H1 (cell line): ENCODE data around the gene RS1. TPM values are rescaled to one million over a fixed set of nuclear protein-coding genes. Genes with fewer than 3 reads are reported as not detected.

Source experiments
- CTCF ChIA-PET: fragments of 300-600 bp; sonication (Branson Sonifier 250); formaldehyde crosslinking; loops from one replicate; lab custom pipeline; 2021; ENCODE audit not compliant: partially characterized antibody; lab: Charles Lee
- POLR2A ChIA-PET: fragments of 300-600 bp; sonication (Branson Sonifier 250); formaldehyde crosslinking; loops from one replicate; lab custom pipeline; 2021; ENCODE audit warnings: inconsistent platforms; ENCODE audit not compliant: partially characterized antibody; lab: Charles Lee
- DNase-seq, 2 experiments: peaks; one replicate each; pipeline versions ENCODE4 v3.0.0 to v3.0.0-alpha.2; 2010 to 2022; ENCODE audit warnings: low spot score in 2 of 2, low read depth in 1 of 2, mixed read lengths in 1 of 2
- FAIRE-seq: peaks from 2 replicates; lab custom pipeline; 2011; peaks lifted over from hg19 to GRCh38; lab: Jason Lieb, UNC
- H2AFZ ChIP-seq: 2 replicates; pipeline ENCODE4 v1.8.1; 2012; ENCODE audit warnings: low read length, inconsistent platforms
- H2AK5ac ChIP-seq: 2 replicates; pipeline ENCODE4 v1.6.1; 2013; ENCODE audit warnings: low read depth, low read length
- H2BK120ac ChIP-seq: replicated peaks from 2 replicates; pipeline ENCODE3; 2013; ENCODE audit warnings: low read depth, low read length, inconsistent platforms
- H2BK12ac ChIP-seq: 2 replicates; pipeline ENCODE4 v1.6.1; 2013; ENCODE audit warnings: low read depth, low read length
- H2BK15ac ChIP-seq: 2 replicates; pipeline ENCODE4 v1.6.1; 2013; ENCODE audit warnings: low read length
- H2BK20ac ChIP-seq: 2 replicates; pipeline ENCODE4 v1.6.1; 2013; ENCODE audit warnings: low read length
- H2BK5ac ChIP-seq: 2 replicates; pipeline ENCODE4 v1.6.1; 2013; ENCODE audit warnings: low read depth, low read length
- H3K14ac ChIP-seq: 2 replicates; pipeline ENCODE4 v1.6.1; 2013; ENCODE audit warnings: inconsistent platforms; ENCODE audit not compliant: insufficient read length
- H3K18ac ChIP-seq: 2 replicates; pipeline ENCODE4 v1.6.1; 2013; ENCODE audit warnings: low read length; ENCODE audit errors: extremely low read depth
- H3K23ac ChIP-seq: 2 replicates; pipeline ENCODE4 v1.6.1; 2013; ENCODE audit warnings: inconsistent platforms; ENCODE audit not compliant: insufficient read length
- H3K23me2 ChIP-seq: 2 replicates; pipeline ENCODE4 v1.6.1; 2013; ENCODE audit warnings: low read depth, low read length
- H3K27ac ChIP-seq: 2 replicates; pipeline ENCODE4 v1.6.1; 2011; ENCODE audit warnings: low read depth, low read length, inconsistent platforms
- H3K27me3 ChIP-seq, 4 experiments: replicated peaks in 1 of 4; 1 replicate in 1 of 4; 2 replicates in 3 of 4; pipeline versions ENCODE4 v1.6.1 to v1.8.1; 2011 to 2013; ENCODE audit warnings: low read length in 3 of 4, mild to moderate bottlenecking in 3 of 4, inconsistent platforms in 2 of 4, mixed read lengths in 2 of 4, moderate library complexity in 1 of 4; ENCODE audit not compliant: control insufficient read depth in 3 of 4, insufficient read depth in 3 of 4; ENCODE audit errors: extremely low read depth in 1 of 4
- H3K36me3 ChIP-seq, 4 experiments: 2 replicates each; pipeline versions ENCODE4 v1.6.1 to v1.8.1; 2011 to 2013; ENCODE audit warnings: mild to moderate bottlenecking in 4 of 4, low read length in 3 of 4, moderate library complexity in 2 of 4, control low read depth in 1 of 4, inconsistent platforms in 1 of 4; ENCODE audit not compliant: insufficient read depth in 4 of 4, control insufficient read depth in 2 of 4
- H3K4ac ChIP-seq: replicated peaks from 2 replicates; pipeline ENCODE3; 2013; ENCODE audit warnings: low read length, low read depth, mixed read lengths, inconsistent platforms; ENCODE audit not compliant: insufficient read length
- H3K4me1 ChIP-seq, 4 experiments: replicated peaks in 1 of 4; 1 replicate in 1 of 4; 2 replicates in 3 of 4; pipeline versions ENCODE4 v1.6.1 to v1.8.1; 2011 to 2013; ENCODE audit warnings: low read length in 3 of 4, inconsistent platforms in 2 of 4, mixed read lengths in 1 of 4; ENCODE audit not compliant: insufficient read depth in 4 of 4, control insufficient read depth in 3 of 4
- H3K4me2 ChIP-seq, 2 experiments: 2 replicates each; pipeline versions ENCODE4 v1.6.1 to v1.8.1; 2011 to 2013; ENCODE audit warnings: low read depth in 2 of 2, low read length in 2 of 2, control low read depth in 1 of 2, inconsistent platforms in 1 of 2, mild to moderate bottlenecking in 1 of 2; ENCODE audit not compliant: insufficient read depth in 1 of 2
- H3K4me3 ChIP-seq, 4 experiments: fragments of 200-600, 300-600 bp in 1 of 4; sonication (generic), shearing (Covaris generic), sonication (Bioruptor Twin) in 1 of 4; 2 replicates each; pipeline versions ENCODE4 v1.5.1 to v1.8.1; 2011 to 2016; ENCODE audit warnings: low read length in 4 of 4, low read depth in 3 of 4, control low read depth in 2 of 4, inconsistent platforms in 2 of 4, mild to moderate bottlenecking in 2 of 4, mixed read lengths in 1 of 4, moderate library complexity in 1 of 4; ENCODE audit not compliant: insufficient read depth in 2 of 4; ENCODE audit errors: extremely low read depth in 1 of 4
- H3K56ac ChIP-seq: replicated peaks from 2 replicates; pipeline ENCODE3; 2013; ENCODE audit warnings: low read depth, mild to moderate bottlenecking, mixed read lengths, low read length, inconsistent platforms; ENCODE audit not compliant: insufficient read length
- H3K79me1 ChIP-seq: 2 replicates; pipeline ENCODE4 v1.6.1; 2013; ENCODE audit warnings: low read depth, low read length, control low read depth
- H3K79me2 ChIP-seq, 2 experiments: 2 replicates each; pipeline versions ENCODE4 v1.6.1 to v1.8.1; 2012 to 2013; ENCODE audit warnings: low read length in 2 of 2, mild to moderate bottlenecking in 2 of 2, inconsistent platforms in 1 of 2; ENCODE audit not compliant: insufficient read depth in 2 of 2, control insufficient read depth in 1 of 2
- H3K9ac ChIP-seq, 4 experiments: replicated peaks in 1 of 4; 1 replicate in 1 of 4; 2 replicates in 3 of 4; pipeline versions ENCODE4 v1.6.1 to v1.8.1; 2011 to 2013; ENCODE audit warnings: low read depth in 3 of 4, low read length in 3 of 4, control low read depth in 2 of 4, mild to moderate bottlenecking in 2 of 4, moderate library complexity in 2 of 4, inconsistent platforms in 1 of 4; ENCODE audit errors: extremely low read depth in 1 of 4
- H3K9me3 ChIP-seq, 2 experiments: 2 replicates each; pipeline versions ENCODE4 v1.6.1 to v1.8.1; 2012 to 2013; ENCODE audit warnings: mild to moderate bottlenecking in 2 of 2, moderate library complexity in 2 of 2, control low read depth in 1 of 2, inconsistent platforms in 1 of 2, low read depth in 1 of 2, low read length in 1 of 2, mixed read lengths in 1 of 2; ENCODE audit not compliant: insufficient read depth in 2 of 2
- H4K20me1 ChIP-seq, 2 experiments: replicated peaks in 1 of 2; 2 replicates each; pipeline versions ENCODE3 to v1.8.1; 2011 to 2013; ENCODE audit warnings: inconsistent platforms in 2 of 2, low read length in 2 of 2, mild to moderate bottlenecking in 1 of 2; ENCODE audit not compliant: insufficient read depth in 2 of 2, control insufficient read depth in 1 of 2
- H4K5ac ChIP-seq: 2 replicates; pipeline ENCODE4 v1.6.1; 2013; ENCODE audit warnings: low read length, low read depth, mixed read lengths, inconsistent platforms; ENCODE audit not compliant: insufficient read length
- H4K8ac ChIP-seq: 2 replicates; pipeline ENCODE4 v1.8.0; 2013; ENCODE audit warnings: mild to moderate bottlenecking, moderate library complexity, low read length, inconsistent platforms; ENCODE audit not compliant: insufficient read depth; ENCODE audit errors: extremely low read depth
- H4K91ac ChIP-seq: replicated peaks from 2 replicates; pipeline ENCODE3; 2013; ENCODE audit warnings: low read length, mixed read lengths, inconsistent platforms; ENCODE audit not compliant: insufficient read length
- ATF3 ChIP-seq: IDR thresholded peaks from 2 replicates; pipeline ENCODE4 v1.6.1; 2011; ENCODE audit warnings: low read depth, mild to moderate bottlenecking, low read length; ENCODE audit not compliant: insufficient read depth
- GABPA ChIP-seq: IDR thresholded peaks from 2 replicates; pipeline ENCODE4 v1.6.1; 2011; ENCODE audit warnings: mild to moderate bottlenecking, low read length, moderate library complexity, borderline replicate concordance; ENCODE audit not compliant: insufficient read depth
- MAFK ChIP-seq: IDR thresholded peaks from 2 replicates; pipeline ENCODE4 v1.6.1; 2012; ENCODE audit warnings: low read depth, mild to moderate bottlenecking, improper control_type of control experiment, low read length
- POLR2A ChIP-seq, 2 experiments: IDR thresholded peaks; 1 replicate in 1 of 2; 2 replicates in 1 of 2; pipeline ENCODE4 v1.6.1; 2011; ENCODE audit warnings: low read depth in 2 of 2, low read length in 2 of 2, mild to moderate bottlenecking in 2 of 2; ENCODE audit errors: control extremely low read depth in 1 of 2
- RAD21 ChIP-seq, 2 experiments: IDR thresholded peaks in 1 of 2; conservative IDR thresholded peaks in 1 of 2; 2 replicates each; pipeline ENCODE4 v1.6.1; 2011; ENCODE audit warnings: low read depth in 2 of 2, low read length in 2 of 2, improper control_type of control experiment in 1 of 2, inconsistent platforms in 1 of 2, mild to moderate bottlenecking in 1 of 2, moderate library complexity in 1 of 2
- SP2 ChIP-seq: IDR thresholded peaks from 2 replicates; pipeline ENCODE4 v1.6.1; 2012; ENCODE audit warnings: mild to moderate bottlenecking, low read length, inconsistent platforms
- SUZ12 ChIP-seq: fragments of 200-600 bp; sonication (generic); IDR thresholded peaks from 2 replicates; pipeline ENCODE4 v1.6.1; 2012; ENCODE audit warnings: mild to moderate bottlenecking, inconsistent platforms, low read length, moderate library complexity, mixed read lengths
- YY1 ChIP-seq: IDR thresholded peaks from 2 replicates; pipeline ENCODE4 v1.6.1; 2011; ENCODE audit warnings: low read depth, mild to moderate bottlenecking, low read length
- WGBS, 2 experiments: shearing (Covaris generic) in 1 of 2; methylation state at CpG; one replicate each; pipeline versions ENCODE4 v1.1.6 to v1.1.7; 2013 to 2015; ENCODE audit warnings: low lambda C conversion rate in 2 of 2, mixed read lengths in 2 of 2, inconsistent platforms in 1 of 2, low coverage in 1 of 2, missing lambda C conversion rate in 1 of 2; ENCODE audit not compliant: insufficient replicate concordance in 2 of 2, insufficient coverage in 1 of 2, insufficient read length in 1 of 2; ENCODE audit errors: extremely low coverage in 1 of 2, missing lambda C conversion rate in 1 of 2; 5-methylcytosine and 5-hydroxymethylcytosine counted together
- polyA plus RNA-seq, 7 experiments: library from polyadenylated mRNA; depleted of rRNA in 3 of 7; stranded (reverse) in 5 of 7; unstranded in 2 of 7; fragments of >200 nt in 5 of 7; fragments of 200-250 nt in 2 of 7; gene quantifications; 1 replicate in 5 of 7; 2 replicates in 1 of 7; 4 replicates in 1 of 7; pipeline versions ENCODE4 v1.2.1 to v1.2.3, GENCODE V29; 2011 to 2013; ENCODE audit warnings: missing spikeins in 2 of 7, mixed read lengths in 2 of 7
- total RNA-seq: library from RNA; stranded (reverse); fragmentation: NEBNext Ultra II Directional; extraction: Animal tissue kit (Norgen Biotek cat#: 25700); gene quantifications from 2 replicates; pipeline ENCODE4 v1.2.1, GENCODE V29; 2021
- TF ChIP-seq, protein P1 (sequence below), 3 experiments: IDR thresholded peaks; 1 replicate in 2 of 3; 2 replicates in 1 of 3; pipeline versions ENCODE4 v1.5.1 to v1.6.1; 2011; ENCODE audit warnings: low read length in 3 of 3, mild to moderate bottlenecking in 3 of 3, inconsistent platforms in 2 of 3, low read depth in 1 of 3, moderate library complexity in 1 of 3; ENCODE audit not compliant: insufficient read depth in 1 of 3; ENCODE audit errors: control extremely low read depth in 1 of 3

The RS1 gene
- total and polyA plus RNA-seq, 2 of the 8 experiments (the other 6 are each of a cell fraction or from before 2014, with no cell fraction given) = 0.03 TPM; not detected in 1

- Histone ChIP-seq H4K8ac (no peak within 1 kb of the TSS), H4K5ac (no peak within 1 kb of the TSS), H3K9ac (no peak within 1 kb of the TSS), H2BK5ac (no peak within 1 kb of the TSS), H3K23ac (no peak within 1 kb of the TSS), H3K18ac (no peak within 1 kb of the TSS), H3K27me3 (no peaks in the 10 kb centered on the region), H2BK12ac (no peak within 1 kb of the TSS), H3K4ac (no peak within 1 kb of the TSS), H3K79me2 (no peaks in the 10 kb centered on the region), H3K4me1 (no peaks in the 10 kb centered on the region), H2BK15ac (no peak within 1 kb of the TSS), H3K4me3 (no peak within 1 kb of the TSS), H3K36me3 (no peaks in the 10 kb centered on the region), H3K14ac (no peak within 1 kb of the TSS), H2AK5ac (no peak within 1 kb of the TSS), H3K79me1 (no peaks in the 10 kb centered on the region), H3K56ac (no peak within 1 kb of the TSS), H2BK120ac (no peak within 1 kb of the TSS), H3K9me3 (no peaks in the 10 kb centered on the region), H2AFZ (no peak within 1 kb of the TSS), H2BK20ac (no peak within 1 kb of the TSS), H3K4me2 (no peak within 1 kb of the TSS), H3K27ac (no peak within 1 kb of the TSS), H4K91ac (no peak within 1 kb of the TSS), H4K20me1 (no peaks in the 10 kb centered on the region), H3K23me2 (no peaks in the 10 kb centered on the region)
- no peak for FAIRE-seq
- no peak for DNase-seq
- ChIA-PET CTCF (interaction anchor here (1.1 to 3.0 kb wide), 3 partner anchors 8 to 31 kb away, joined by 3 to 8 read pairs (median 3); no protein-coding TSS in a partner anchor), POLR2A (no interaction called here)
- WGBS, 2 experiments = 90% methylated on average over 8 of the region's 8 CpGs; no CpG with 5 or more reads in 1 of the 2 experiments
- TF ChIP-seq YY1 = no peak
- TF ChIP-seq POLR2A (IDR thresholded peaks at IDR 0.05; ENCODE audit: control extremely low read depth in 1 of 2, low read depth in 2 of 2, low read length in 2 of 2) = no peak
- TF ChIP-seq RAD21 (IDR thresholded peaks at IDR 0.05 in 1 of 2, conservative IDR thresholded peaks at IDR 0.05 in 1 of 2; ENCODE audit: low read depth in 2 of 2, low read length in 2 of 2) = no peak
- TF ChIP-seq SUZ12 = no peak
- TF ChIP-seq, protein P1, sequence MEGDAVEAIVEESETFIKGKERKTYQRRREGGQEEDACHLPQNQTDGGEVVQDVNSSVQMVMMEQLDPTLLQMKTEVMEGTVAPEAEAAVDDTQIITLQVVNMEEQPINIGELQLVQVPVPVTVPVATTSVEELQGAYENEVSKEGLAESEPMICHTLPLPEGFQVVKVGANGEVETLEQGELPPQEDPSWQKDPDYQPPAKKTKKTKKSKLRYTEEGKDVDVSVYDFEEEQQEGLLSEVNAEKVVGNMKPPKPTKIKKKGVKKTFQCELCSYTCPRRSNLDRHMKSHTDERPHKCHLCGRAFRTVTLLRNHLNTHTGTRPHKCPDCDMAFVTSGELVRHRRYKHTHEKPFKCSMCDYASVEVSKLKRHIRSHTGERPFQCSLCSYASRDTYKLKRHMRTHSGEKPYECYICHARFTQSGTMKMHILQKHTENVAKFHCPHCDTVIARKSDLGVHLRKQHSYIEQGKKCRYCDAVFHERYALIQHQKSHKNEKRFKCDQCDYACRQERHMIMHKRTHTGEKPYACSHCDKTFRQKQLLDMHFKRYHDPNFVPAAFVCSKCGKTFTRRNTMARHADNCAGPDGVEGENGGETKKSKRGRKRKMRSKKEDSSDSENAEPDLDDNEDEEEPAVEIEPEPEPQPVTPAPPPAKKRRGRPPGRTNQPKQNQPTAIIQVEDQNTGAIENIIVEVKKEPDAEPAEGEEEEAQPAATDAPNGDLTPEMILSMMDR (IDR thresholded peaks at IDR 0.05; ENCODE audit: control extremely low read depth in 1 of 3, insufficient read depth in 1 of 3, low read depth in 1 of 3, low read length in 3 of 3) = no peak
- TF ChIP-seq MAFK = no peak
- TF ChIP-seq SP2 = no peak
- no peak for TF ChIP-seq GABPA
- no peak for TF ChIP-seq ATF3
Measured at GRCh38 chrX:18707426-18708049, 35.6 kb upstream of the RS1 start, which contains the start of gene PPEF1. Gene PPEF1 (plus strand): TSS chrX:18707645. CDS start chrX:18707781, 136 bp downstream.
